Keratinocyte (primary cell): ENCODE data around the gene BRD2. TPM values are rescaled to one million over a fixed set of nuclear protein-coding genes. Genes with fewer than 3 reads are reported as not detected.

ENCODE experiments used
- DNase-seq: peaks from one replicate; pipeline ENCODE4 v3.0.0-alpha.2; 2011; ENCODE audit warnings: low read depth, missing footprints, low spot score
- FAIRE-seq: peaks from 2 replicates; lab custom pipeline; 2011; peaks lifted over from hg19 to GRCh38; lab: Jason Lieb, UNC
- H2AFZ ChIP-seq: 2 replicates; pipeline ENCODE4 v1.6.0; 2012; ENCODE audit warnings: low read length, control low read depth, inconsistent platforms; ENCODE audit not compliant: control insufficient read depth
- H3K27ac ChIP-seq: 2 replicates; pipeline ENCODE4 v1.5.1; 2011; ENCODE audit warnings: low read length; ENCODE audit not compliant: control insufficient read depth, insufficient read depth
- H3K27me3 ChIP-seq: 3 replicates; pipeline ENCODE4 v1.6.0; 2011; ENCODE audit warnings: low read length; ENCODE audit not compliant: control insufficient read depth, insufficient read depth; ENCODE audit errors: extremely low read depth
- H3K36me3 ChIP-seq, 2 experiments: 2 replicates in 1 of 2; 3 replicates in 1 of 2; pipeline ENCODE4 v1.5.1; 2011; ENCODE audit warnings: low read length in 2 of 2, mild to moderate bottlenecking in 1 of 2; ENCODE audit not compliant: control insufficient read depth in 2 of 2, insufficient read depth in 2 of 2; ENCODE audit errors: extremely low read depth in 1 of 2
- H3K4me1 ChIP-seq: 3 replicates; pipeline ENCODE4 v1.5.1; 2011; ENCODE audit warnings: low read length; ENCODE audit not compliant: control insufficient read depth, insufficient read depth; ENCODE audit errors: extremely low read depth
- H3K4me2 ChIP-seq: 3 replicates; pipeline ENCODE4 v1.6.0; 2011; ENCODE audit warnings: low read depth, low read length; ENCODE audit not compliant: control insufficient read depth, insufficient read depth; ENCODE audit errors: extremely low read depth
- H3K4me3 ChIP-seq, 3 experiments: fragments of 200-600 bp in 1 of 3; sonication (generic) in 1 of 3; 2 replicates in 2 of 3; 3 replicates in 1 of 3; pipeline ENCODE4 v1.5.1; 2011 to 2016; ENCODE audit warnings: low read length in 3 of 3, mild to moderate bottlenecking in 3 of 3, control low read depth in 2 of 3, inconsistent platforms in 1 of 3, low read depth in 1 of 3, mixed read lengths in 1 of 3, mixed run types in 1 of 3, moderate library complexity in 1 of 3; ENCODE audit not compliant: control insufficient read depth in 2 of 3, insufficient read depth in 2 of 3; ENCODE audit errors: extremely low read depth in 1 of 3
- H3K79me2 ChIP-seq: 2 replicates; pipeline ENCODE4 v1.6.0; 2012; ENCODE audit warnings: low read length; ENCODE audit not compliant: control insufficient read depth, insufficient read depth
- H3K9ac ChIP-seq: 3 replicates; pipeline ENCODE4 v1.6.0; 2011; ENCODE audit warnings: low read length; ENCODE audit not compliant: control insufficient read depth, insufficient read depth; ENCODE audit errors: extremely low read depth
- H3K9me1 ChIP-seq: 3 replicates; pipeline ENCODE4 v1.6.0; 2011; ENCODE audit warnings: low read length; ENCODE audit not compliant: control insufficient read depth, insufficient read depth; ENCODE audit errors: extremely low read depth
- H3K9me3 ChIP-seq: 2 replicates; pipeline ENCODE4 v1.5.1; 2012; ENCODE audit warnings: low read depth, low read length; ENCODE audit not compliant: control insufficient read depth
- H4K20me1 ChIP-seq: 3 replicates; pipeline ENCODE4 v1.6.0; 2011; ENCODE audit warnings: low read length; ENCODE audit not compliant: control insufficient read depth, insufficient read depth; ENCODE audit errors: extremely low read depth
- EZH2 ChIP-seq: IDR thresholded peaks from one replicate; pipeline ENCODE4 v1.6.1; 2012; ENCODE audit warnings: inconsistent platforms, mild to moderate bottlenecking, low read length, moderate library complexity
- dilution Hi-C: fragments of 300-500 bp; cut with MboI; formaldehyde crosslinking; loops from one replicate; pipeline ENCODE4 v1.7.0; 2020; ENCODE audit warnings: low sequenced_read_pairs; ENCODE audit not compliant: extremely low pct_ligation_motif_present
- polyA plus RNA-seq, 5 experiments: library from polyadenylated mRNA; depleted of rRNA in 3 of 5; stranded (reverse) in 3 of 5; stranded (forward) in 1 of 5; unstranded in 1 of 5; fragments of >200 nt; gene quantifications; 1 replicate in 1 of 5; 2 replicates in 3 of 5; 3 replicates in 1 of 5; pipeline versions ENCODE4 v1.2.1 to v1.2.3, GENCODE V29; 2011 to 2012; ENCODE audit warnings: missing spikeins in 2 of 5, low read depth in 1 of 5, low replicate concordance in 1 of 5
- TF ChIP-seq, protein P1 (sequence below), 3 experiments: IDR thresholded peaks in 1 of 3; conservative IDR thresholded peaks in 1 of 3; optimal IDR thresholded peaks in 1 of 3; 2 replicates in 2 of 3; 3 replicates in 1 of 3; pipeline versions ENCODE3 to v1.5.1; 2011; ENCODE audit warnings: low read length in 3 of 3, mild to moderate bottlenecking in 3 of 3, moderate library complexity in 2 of 3, control low read depth in 1 of 3, inconsistent platforms in 1 of 3; ENCODE audit not compliant: insufficient read depth in 2 of 3; ENCODE audit errors: extremely low read depth in 1 of 3

Gene BRD2
- polyA plus RNA-seq, 1 donor (not counting 4 experiments of a cell fraction or from before 2014, with no cell fraction given), result 121 TPM

GRCh38 chr6:32950010-32950409 is 18.4 kb upstream of the BRD2 start:
- TF ChIP-seq, protein P1, sequence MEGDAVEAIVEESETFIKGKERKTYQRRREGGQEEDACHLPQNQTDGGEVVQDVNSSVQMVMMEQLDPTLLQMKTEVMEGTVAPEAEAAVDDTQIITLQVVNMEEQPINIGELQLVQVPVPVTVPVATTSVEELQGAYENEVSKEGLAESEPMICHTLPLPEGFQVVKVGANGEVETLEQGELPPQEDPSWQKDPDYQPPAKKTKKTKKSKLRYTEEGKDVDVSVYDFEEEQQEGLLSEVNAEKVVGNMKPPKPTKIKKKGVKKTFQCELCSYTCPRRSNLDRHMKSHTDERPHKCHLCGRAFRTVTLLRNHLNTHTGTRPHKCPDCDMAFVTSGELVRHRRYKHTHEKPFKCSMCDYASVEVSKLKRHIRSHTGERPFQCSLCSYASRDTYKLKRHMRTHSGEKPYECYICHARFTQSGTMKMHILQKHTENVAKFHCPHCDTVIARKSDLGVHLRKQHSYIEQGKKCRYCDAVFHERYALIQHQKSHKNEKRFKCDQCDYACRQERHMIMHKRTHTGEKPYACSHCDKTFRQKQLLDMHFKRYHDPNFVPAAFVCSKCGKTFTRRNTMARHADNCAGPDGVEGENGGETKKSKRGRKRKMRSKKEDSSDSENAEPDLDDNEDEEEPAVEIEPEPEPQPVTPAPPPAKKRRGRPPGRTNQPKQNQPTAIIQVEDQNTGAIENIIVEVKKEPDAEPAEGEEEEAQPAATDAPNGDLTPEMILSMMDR (optimal IDR thresholded peaks at IDR 0.05 in 1 of 3, IDR thresholded peaks at IDR 0.05 in 1 of 3, conservative IDR thresholded peaks at IDR 0.05 in 1 of 3; ENCODE audit: extremely low read depth in 1 of 3, insufficient read depth in 2 of 3, low read length in 3 of 3), result no peak
- TF ChIP-seq EZH2, result no peak
- dilution Hi-C loops, result no loop called here
- DNase-seq (no peak), FAIRE-seq (no peak)
- Histone ChIP-seq H2AFZ (no peak overlapping the region), H4K20me1 (no peaks in the 10 kb centered on the region), H3K4me1 (peaks cover 4% of the 10 kb centered on the region), H3K4me3 (no peak overlapping the region), H3K9me1 (no peaks in the 10 kb centered on the region), H3K79me2 (no peaks in the 10 kb centered on the region), H3K27me3 (no peaks in the 10 kb centered on the region), H3K9me3 (no peaks in the 10 kb centered on the region), H3K36me3 (no peaks in the 10 kb centered on the region), H3K27ac (no peak overlapping the region), H3K4me2 (no peak overlapping the region), H3K9ac (no peak overlapping the region)

DNA sequence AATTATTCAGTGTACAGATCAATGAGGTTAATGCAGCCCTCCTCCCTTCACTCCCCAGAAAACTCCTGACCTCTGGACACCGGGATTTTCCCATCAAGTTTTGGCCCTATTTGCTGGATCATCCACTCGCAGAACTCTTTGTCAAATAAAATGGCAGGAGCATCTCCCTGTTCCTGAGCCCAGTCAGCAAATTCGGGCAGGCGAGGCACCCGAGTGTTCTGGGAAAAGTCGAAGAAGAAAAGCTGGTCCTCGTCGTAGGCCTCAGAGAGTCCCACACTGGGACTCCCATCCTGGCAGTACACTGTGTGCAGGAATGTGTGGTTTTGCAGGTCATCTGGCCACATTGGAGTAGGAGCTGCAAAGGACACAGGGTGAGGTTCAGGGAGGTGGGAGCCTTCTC is 17.9 kb upstream of the BRD2 start:
- dilution Hi-C loops, result no loop called here
- no peak for TF ChIP-seq EZH2
- TF ChIP-seq, protein P1 (optimal IDR thresholded peaks at IDR 0.05 in 1 of 3, IDR thresholded peaks at IDR 0.05 in 1 of 3, conservative IDR thresholded peaks at IDR 0.05 in 1 of 3; ENCODE audit: extremely low read depth in 1 of 3, insufficient read depth in 2 of 3, low read length in 3 of 3), result no peak
- H3K9me3 ChIP-seq, result no peaks in the 10 kb centered on the region
- H3K9ac ChIP-seq, result no peak overlapping the region
- H3K9me1 ChIP-seq, result no peaks in the 10 kb centered on the region
- H3K36me3 ChIP-seq, result no peaks in the 10 kb centered on the region
- no peak overlapping the region for H3K4me3 ChIP-seq
- H3K4me2 ChIP-seq, result no peak overlapping the region
- H3K4me1 ChIP-seq, result peaks cover 4% of the 10 kb centered on the region
- H4K20me1 ChIP-seq, result no peaks in the 10 kb centered on the region
- FAIRE-seq, result no peak
- no peak overlapping the region for H3K27ac ChIP-seq
- DNase-seq, result no peak
- no peaks in the 10 kb centered on the region for H3K79me2 ChIP-seq
- no peaks in the 10 kb centered on the region for H3K27me3 ChIP-seq
- no peak overlapping the region for H2AFZ ChIP-seq
